Measurements from ENCODE around the gene UBAP1L. TPM values are rescaled to one million over a fixed set of nuclear protein-coding genes. Genes with fewer than 3 reads are reported as not detected.

Gene UBAP1L
- total and polyA plus RNA-seq, 12 donors: 0.65 to 5.3 (median 1.6) TPM

- DNase-seq (no peak), ATAC-seq (no peak)
- H3K27ac ChIP-seq: no peak overlapping the region
- H3K4me1 ChIP-seq: peaks cover 0 to 5% (median 0%) of the 10 kb centered on the region in 9 donors
- no peak for TF ChIP-seq CTCF (IDR thresholded peaks at IDR 0.05)
- no peaks in the 10 kb centered on the region for H3K27me3 ChIP-seq
- intact Hi-C loops (cut with DNase I): no loop called here
- H3K4me3 ChIP-seq: no peak overlapping the region
- 76 to 83% methylated on average over 5 of the region's 5 CpGs for WGBS, 2 donors
- H3K36me3 ChIP-seq: peaks cover 0 to 93% (median 57%) of the 10 kb centered on the region in 9 donors
- no peaks in the 10 kb centered on the region for H3K9me3 ChIP-seq
Measured at GRCh38 chr15:65115542-65115941, 542 bp upstream of the UBAP1L start.

- intact Hi-C loops (cut with DNase I): no loop called here
- H3K36me3 ChIP-seq: peaks cover 0 to 59% (median 21%) of the 10 kb centered on the region in 9 donors
- no peaks in the 10 kb centered on the region for H3K27me3 ChIP-seq
- 46 to 50% methylated on average over 3 of the region's 3 CpGs for WGBS, 2 donors
- no peak for TF ChIP-seq CTCF (IDR thresholded peaks at IDR 0.05)
- H3K27ac ChIP-seq: peak overlapping the region in 1 of 10 donors; percentile 43
- no peak for DNase-seq
- H3K4me3 ChIP-seq: no peak overlapping the region
- H3K9me3 ChIP-seq: no peaks in the 10 kb centered on the region
- peak in 6 of 8 donors; percentile 49 to 86 (median 76) for ATAC-seq
- peaks cover 0 to 9% (median 0%) of the 10 kb centered on the region in 9 donors for H3K4me1 ChIP-seq
Measured at GRCh38 chr15:65110676-65111292, 4.2 kb downstream of the UBAP1L start.

GRCh38 chr15:65106011-65106590 lies 8.9 kb downstream of the UBAP1L start:
- Histone ChIP-seq H3K4me1 (peaks cover 0 to 12% (median 0%) of the 10 kb centered on the region in 9 donors), H3K36me3 (peaks cover 0 to 52% (median 11%) of the 10 kb centered on the region in 9 donors), H3K9me3 (no peaks in the 10 kb centered on the region), H3K27me3 (no peaks in the 10 kb centered on the region), H3K4me3 (no peak overlapping the region), H3K27ac (no peak overlapping the region)
- 82 to 87% methylated on average over 6 of the region's 6 CpGs for WGBS, 2 donors
- intact Hi-C loops (cut with DNase I): loop anchor here in 1 of 10 donors (10.0 kb wide), 1 partner anchor 51 kb away; no protein-coding TSS in a partner anchor
- no peak for ATAC-seq
- DNase-seq: no peak
- no peak for TF ChIP-seq CTCF (IDR thresholded peaks at IDR 0.05)

DNA sequence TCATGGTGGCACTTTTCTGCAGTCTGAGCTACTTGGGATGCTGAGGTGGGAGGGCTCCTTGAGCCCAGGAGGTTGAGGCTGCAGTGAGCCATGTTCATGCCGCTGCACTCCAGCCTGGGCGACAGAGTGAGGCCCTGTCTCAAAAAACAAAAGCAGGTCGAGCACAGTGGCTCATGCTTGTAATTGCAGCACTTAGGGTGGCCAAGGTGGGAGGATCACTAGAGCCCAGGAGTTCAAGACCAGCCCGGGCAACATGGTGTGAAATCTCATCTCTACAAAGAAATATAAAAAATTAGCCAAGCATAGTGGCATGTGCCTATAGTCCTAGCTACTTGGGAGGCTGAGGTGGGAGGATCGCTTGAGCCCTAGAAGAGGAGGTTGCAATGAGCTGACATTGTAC lies 10.0 kb downstream of the UBAP1L start:
- intact Hi-C loops (cut with DNase I): loop anchor here in 1 of 10 donors (10.0 kb wide), 1 partner anchor 50 kb away; no protein-coding TSS in a partner anchor
- no peak for TF ChIP-seq CTCF (IDR thresholded peaks at IDR 0.05)
- Histone ChIP-seq H3K4me1 (peaks cover 0 to 7% (median 0%) of the 10 kb centered on the region in 9 donors), H3K9me3 (no peaks in the 10 kb centered on the region), H3K27me3 (no peaks in the 10 kb centered on the region), H3K36me3 (peaks cover 0 to 62% (median 11%) of the 10 kb centered on the region in 9 donors), H3K4me3 (no peak overlapping the region), H3K27ac (no peak overlapping the region)
- DNase-seq (no peak), ATAC-seq (no peak)
- 86 to 91% methylated on average over 5 of the region's 5 CpGs for whole genome bisulfite sequencing, 2 donors
